Measurements from ENCODE around the gene LMX1B. TPM values are rescaled to one million over a fixed set of nuclear protein-coding genes. Genes with fewer than 3 reads are reported as not detected.

Gene LMX1B
- total and polyA plus RNA-seq, 10 donors, result 0.02 to 0.25 TPM; not detected in 8

DNA sequence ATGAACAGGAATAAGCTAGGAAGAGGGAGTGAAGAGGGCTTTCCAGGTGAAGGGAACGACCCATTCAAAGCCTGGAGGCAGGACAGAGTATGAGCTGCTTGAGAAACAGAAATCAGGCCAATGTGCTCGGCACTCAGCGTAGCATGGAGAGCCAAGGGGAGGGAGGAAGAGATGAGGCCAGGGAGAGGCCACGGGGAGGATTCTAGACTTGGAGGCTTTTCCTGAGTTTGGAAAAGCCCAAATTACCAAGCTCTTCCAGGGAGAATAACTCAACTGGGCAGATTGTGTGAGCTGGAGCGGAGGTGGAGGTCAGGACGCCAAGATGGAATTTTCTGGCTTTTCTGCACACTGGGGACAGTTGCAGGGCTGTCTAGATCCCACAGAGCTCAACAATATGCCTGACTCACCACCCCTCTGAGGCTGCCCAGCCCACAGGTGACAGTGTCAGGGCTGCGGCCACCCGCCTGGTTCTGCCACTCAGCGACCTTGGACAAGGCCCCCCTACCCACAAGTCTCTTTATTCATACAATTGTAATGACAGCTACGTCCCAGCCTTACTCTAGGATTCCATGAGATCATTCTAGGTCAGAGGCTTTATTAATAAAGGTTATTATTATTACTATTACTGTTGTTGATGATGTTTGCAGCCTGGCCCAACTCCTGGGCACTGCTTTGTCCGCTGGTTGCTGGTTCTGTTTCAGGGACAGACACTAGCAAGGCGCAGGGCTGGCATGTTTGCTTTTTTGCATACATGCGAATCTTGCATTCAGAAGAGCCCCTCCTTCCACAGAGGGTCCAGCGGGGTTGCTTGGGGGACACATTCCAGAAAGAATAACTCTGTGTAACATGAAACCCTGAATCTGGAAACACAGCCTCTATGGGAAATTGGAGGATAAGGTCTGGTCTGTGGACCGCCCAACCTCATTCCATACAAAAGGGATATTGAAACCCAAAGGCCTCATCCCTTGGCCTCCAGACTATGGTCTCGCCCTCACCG, 9.4 kb upstream of the LMX1B start:
- no peak for TF ChIP-seq POLR2A (IDR thresholded peaks at IDR 0.05)
- H3K9me3 ChIP-seq, result peaks cover 0 to 5% (median 0%) of the 10 kb centered on the region in 8 donors
- DNase-seq, result no peak
- WGBS, 5 donors, result 77 to 88% (median 85%) methylated on average over 16 to 17 of the region's 17 CpGs
- H3K27ac ChIP-seq, result no peak overlapping the region
- no peaks in the 10 kb centered on the region for H3K36me3 ChIP-seq
- no peak overlapping the region for H3K4me3 ChIP-seq
- intact Hi-C loops (cut with DNase I; ENCODE audit: low total_unique reads), result loop anchor here (10.0 kb wide), 1 partner anchor 180 kb away; no protein-coding TSS in a partner anchor
- H3K27me3 ChIP-seq (replicated peaks in 1 of 7), result peaks cover 0 to 64% (median 12%) of the 10 kb centered on the region in 7 donors
- H3K4me1 ChIP-seq, result peaks cover 0 to 7% (median 0%) of the 10 kb centered on the region in 6 donors

DNA sequence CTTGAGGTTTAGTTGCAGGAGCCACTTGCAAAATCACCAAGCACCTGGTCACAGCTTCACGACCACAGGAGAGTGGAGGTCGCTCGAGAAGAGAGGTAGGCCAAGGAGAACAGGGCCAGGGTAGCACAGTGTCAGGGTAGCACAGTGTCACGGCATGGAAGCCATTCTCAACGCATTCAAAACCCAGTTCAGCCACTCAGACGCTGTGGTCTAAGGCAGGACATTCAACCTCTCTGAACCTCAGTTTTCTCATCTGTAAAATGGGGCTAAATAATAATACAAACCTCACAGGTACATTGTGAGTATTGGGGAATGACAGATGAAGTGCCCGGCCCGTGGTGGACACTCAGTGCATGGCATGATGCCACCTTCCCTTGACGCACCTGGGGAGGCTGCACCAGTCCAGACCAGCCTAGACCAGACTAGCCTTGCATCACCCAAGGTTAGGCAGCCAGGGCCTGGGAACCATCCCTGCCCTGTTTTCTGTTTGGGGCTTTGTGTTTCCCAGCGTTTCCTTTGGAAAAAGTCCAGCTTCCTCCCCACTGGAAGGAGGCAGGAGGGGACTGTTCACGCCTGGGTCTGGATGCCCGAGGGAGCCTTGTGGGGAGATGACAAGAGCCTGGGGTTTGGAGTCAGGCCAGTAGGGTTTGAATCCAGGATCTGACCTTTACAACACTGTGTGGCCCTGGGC, 7.8 kb upstream of the LMX1B start:
- intact Hi-C loops (cut with DNase I; ENCODE audit: low total_unique reads), result loop anchor here (10.0 kb wide), 1 partner anchor 179 kb away; no protein-coding TSS in a partner anchor

DNA sequence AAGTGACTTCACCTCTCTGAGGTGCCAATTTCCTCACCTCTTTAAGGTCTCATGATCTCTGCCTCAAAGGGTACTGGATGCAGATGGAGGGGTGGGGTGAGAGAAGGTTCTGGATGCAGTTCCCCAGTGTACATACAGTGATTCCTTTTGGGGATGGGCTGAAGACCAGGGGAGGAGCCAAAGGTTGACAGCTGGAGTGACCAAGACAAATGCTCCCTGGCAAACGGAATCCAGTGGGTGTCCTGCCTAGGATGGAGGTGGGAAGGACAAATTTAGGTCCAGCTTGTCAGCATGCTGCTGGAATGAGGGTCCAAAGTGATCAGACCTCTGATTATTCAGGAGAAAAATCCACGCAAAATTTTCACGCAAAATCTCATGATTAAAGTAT, 7.3 kb upstream of the LMX1B start:
- Histone ChIP-seq H3K9me3 (no peaks in the 10 kb centered on the region), H3K27me3 (replicated peaks in 1 of 7) (peaks cover 5 to 78% (median 27%) of the 10 kb centered on the region in 7 donors), H3K4me3 (no peak overlapping the region), H3K27ac (no peak overlapping the region), H3K4me1 (peaks cover 2 to 26% (median 5%) of the 10 kb centered on the region in 6 donors), H3K36me3 (no peaks in the 10 kb centered on the region)
- WGBS, 5 donors, result 37 to 49% (median 46%) methylated on average over 3 of the region's 3 CpGs
- intact Hi-C loops (cut with DNase I; ENCODE audit: low total_unique reads), result loop anchor here (10.0 kb wide), 1 partner anchor 178 kb away; no protein-coding TSS in a partner anchor
- TF ChIP-seq POLR2A (IDR thresholded peaks at IDR 0.05), result no peak
- no peak for TF ChIP-seq POLR2AphosphoS5 (IDR thresholded peaks at IDR 0.05)
- TF ChIP-seq, protein P1, sequence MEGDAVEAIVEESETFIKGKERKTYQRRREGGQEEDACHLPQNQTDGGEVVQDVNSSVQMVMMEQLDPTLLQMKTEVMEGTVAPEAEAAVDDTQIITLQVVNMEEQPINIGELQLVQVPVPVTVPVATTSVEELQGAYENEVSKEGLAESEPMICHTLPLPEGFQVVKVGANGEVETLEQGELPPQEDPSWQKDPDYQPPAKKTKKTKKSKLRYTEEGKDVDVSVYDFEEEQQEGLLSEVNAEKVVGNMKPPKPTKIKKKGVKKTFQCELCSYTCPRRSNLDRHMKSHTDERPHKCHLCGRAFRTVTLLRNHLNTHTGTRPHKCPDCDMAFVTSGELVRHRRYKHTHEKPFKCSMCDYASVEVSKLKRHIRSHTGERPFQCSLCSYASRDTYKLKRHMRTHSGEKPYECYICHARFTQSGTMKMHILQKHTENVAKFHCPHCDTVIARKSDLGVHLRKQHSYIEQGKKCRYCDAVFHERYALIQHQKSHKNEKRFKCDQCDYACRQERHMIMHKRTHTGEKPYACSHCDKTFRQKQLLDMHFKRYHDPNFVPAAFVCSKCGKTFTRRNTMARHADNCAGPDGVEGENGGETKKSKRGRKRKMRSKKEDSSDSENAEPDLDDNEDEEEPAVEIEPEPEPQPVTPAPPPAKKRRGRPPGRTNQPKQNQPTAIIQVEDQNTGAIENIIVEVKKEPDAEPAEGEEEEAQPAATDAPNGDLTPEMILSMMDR (IDR thresholded peaks at IDR 0.05 in 8 of 11, conservative IDR thresholded peaks at IDR 0.05 in 3 of 11), result no peak
- no peak for DNase-seq

More for the DNA sequence above, 7.8 kb upstream of the LMX1B start:
- Histone ChIP-seq H3K4me1 (peaks cover 0 to 20% (median 0%) of the 10 kb centered on the region in 6 donors), H3K27me3 (replicated peaks in 1 of 7) (peaks cover 0 to 73% (median 26%) of the 10 kb centered on the region in 7 donors), H3K36me3 (no peaks in the 10 kb centered on the region), H3K27ac (no peak overlapping the region), H3K4me3 (no peak overlapping the region), H3K9me3 (peaks cover 0 to 4% (median 0%) of the 10 kb centered on the region in 8 donors)
- no peak for DNase-seq
- TF ChIP-seq, protein P1 (IDR thresholded peaks at IDR 0.05 in 8 of 11, conservative IDR thresholded peaks at IDR 0.05 in 3 of 11), result no peak
- WGBS, 5 donors, result 62 to 78% (median 73%) methylated on average over 12 of the region's 12 CpGs

DNA sequence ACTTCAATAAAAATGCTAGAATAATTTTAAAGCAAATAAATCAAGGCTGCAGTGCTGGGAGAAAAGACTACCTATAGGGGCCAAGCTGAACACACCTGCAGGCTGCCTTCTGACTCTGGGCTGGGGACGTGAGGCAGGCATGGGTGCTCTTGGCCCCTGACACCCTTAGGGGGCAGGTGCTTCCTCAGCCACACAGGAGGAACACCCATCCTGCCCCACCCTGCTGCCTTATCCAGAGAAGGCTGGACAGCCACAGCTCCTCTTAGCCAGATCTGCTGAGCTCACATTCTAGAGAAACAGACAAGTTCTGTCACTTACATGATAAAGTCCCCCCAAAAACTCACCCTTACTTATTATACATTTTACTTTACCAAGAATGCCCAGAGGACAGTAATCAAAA, 6.6 kb upstream of the LMX1B start:
- H3K4me3 ChIP-seq, result no peak overlapping the region
- H3K27ac ChIP-seq, result no peak overlapping the region
- H3K36me3 ChIP-seq, result no peaks in the 10 kb centered on the region
- TF ChIP-seq, protein P1 (IDR thresholded peaks at IDR 0.05 in 8 of 11, conservative IDR thresholded peaks at IDR 0.05 in 3 of 11), result no peak
- TF ChIP-seq POLR2A (IDR thresholded peaks at IDR 0.05) (no peak), POLR2AphosphoS5 (IDR thresholded peaks at IDR 0.05) (no peak)
- DNase-seq, result no peak
- peaks cover 8 to 32% (median 11%) of the 10 kb centered on the region in 6 donors for H3K4me1 ChIP-seq
- 5 to 43% (median 15%) methylated on average over 1 of the region's 1 CpG for WGBS, 5 donors
- intact Hi-C loops (cut with DNase I; ENCODE audit: low total_unique reads), result loop anchor here (10.0 kb wide), 1 partner anchor 178 kb away; no protein-coding TSS in a partner anchor
- H3K27me3 ChIP-seq (replicated peaks in 1 of 7), result peaks cover 8 to 84% (median 32%) of the 10 kb centered on the region in 7 donors
- no peaks in the 10 kb centered on the region for H3K9me3 ChIP-seq

All from spleen (tissue), 11 donors.